HK-2 (cell line): Measurements from ENCODE around the gene RPS21.
A peak's percentile ranks its signal among the peaks of the same experiment; 100 is the strongest.

ENCODE experiments used
- DNase-seq: peaks from one replicate; pipeline ENCODE4 v3.0.0-alpha.2; 2018; ENCODE audit not compliant: unreplicated experiment

The RPS21 gene

GRCh38 chr20:62354031-62354808 is 32.7 kb upstream of the RPS21 start:
- DNase-seq = no peak

- DNase-seq = no peak
Measured at GRCh38 chr20:62354811-62355341, 32.0 kb upstream of the RPS21 start.

- DNase-seq = peak; percentile 74
Measured at GRCh38 chr20:62355516-62355877, 31.4 kb upstream of the RPS21 start.

GRCh38 chr20:62355878-62356588 is 30.9 kb upstream of the RPS21 start:
- no peak for DNase-seq

- DNase-seq = no peak
Measured at GRCh38 chr20:62356589-62357186, 30.2 kb upstream of the RPS21 start.

GRCh38 chr20:62357187-62357667 is 29.7 kb upstream of the RPS21 start:
- peak; percentile 82 for DNase-seq

GRCh38 chr20:62357681-62358080 is 29.2 kb upstream of the RPS21 start:
- DNase-seq = no peak

GRCh38 chr20:62358171-62359042 is 28.5 kb upstream of the RPS21 start:
- DNase-seq = peak; percentile 64

GRCh38 chr20:62359043-62359490 is 27.8 kb upstream of the RPS21 start:
- peak; percentile 62 for DNase-seq

- peak; percentile 60 for DNase-seq
Measured at GRCh38 chr20:62359491-62360121, 27.3 kb upstream of the RPS21 start.

- no peak for DNase-seq
Measured at GRCh38 chr20:62360854-62361798, 25.8 kb upstream of the RPS21 start.

GRCh38 chr20:62361799-62362589 is 24.9 kb upstream of the RPS21 start:
- DNase-seq = no peak

- DNase-seq = no peak
Measured at GRCh38 chr20:62362590-62362940, 24.3 kb upstream of the RPS21 start.

GRCh38 chr20:62362991-62363919 is 23.6 kb upstream of the RPS21 start:
- DNase-seq = peak; percentile 52

- no peak for DNase-seq
Measured at GRCh38 chr20:62363920-62364851, 22.7 kb upstream of the RPS21 start.

- no peak for DNase-seq
Measured at GRCh38 chr20:62364911-62365736, 21.8 kb upstream of the RPS21 start.
